ENCODE measurements around the gene ING1.
"Not testable (repeated sequence)": the region's sequence is repeated elsewhere in the genome, so short reads cannot be mapped to it uniquely, and the experiment has no call there.

Gene ING1

GRCh38 chr13:110695774-110696173 is 17.7 kb upstream of the ING1 start:
- DNase-seq (ENCODE audit: low spot score), result not testable (repeated sequence)

GRCh38 chr13:110696776-110697175 is 16.7 kb upstream of the ING1 start:
- DNase-seq (ENCODE audit: low spot score), result no peak

- no peak for DNase-seq (ENCODE audit: low spot score)
Measured at GRCh38 chr13:110697842-110698241, 15.7 kb upstream of the ING1 start.

- DNase-seq (ENCODE audit: low spot score), result no peak
Measured at GRCh38 chr13:110698689-110699088, 14.8 kb upstream of the ING1 start.

- DNase-seq (ENCODE audit: low spot score), result no peak
Measured at GRCh38 chr13:110699148-110700145, 14.1 kb upstream of the ING1 start.

GRCh38 chr13:110700186-110700585 is 13.3 kb upstream of the ING1 start:
- no peak for DNase-seq (ENCODE audit: low spot score)

- DNase-seq (ENCODE audit: low spot score), result no peak
Measured at GRCh38 chr13:110700641-110701040, 12.9 kb upstream of the ING1 start.

GRCh38 chr13:110701061-110701460 is 12.4 kb upstream of the ING1 start:
- not testable (repeated sequence) for DNase-seq (ENCODE audit: low spot score)

- no peak for DNase-seq (ENCODE audit: low spot score)
Measured at GRCh38 chr13:110702089-110702488, 11.4 kb upstream of the ING1 start.

- DNase-seq (ENCODE audit: low spot score), result no peak
Measured at GRCh38 chr13:110702591-110703526, 10.6 kb upstream of the ING1 start.

GRCh38 chr13:110705356-110705825 is 8.1 kb upstream of the ING1 start:
- DNase-seq (ENCODE audit: low spot score), result no peak

- DNase-seq (ENCODE audit: low spot score), result peak; percentile 98
Measured at GRCh38 chr13:110705826-110706569, 7.5 kb upstream of the ING1 start, which contains the start of gene CARS2. Gene CARS2, minus strand, starts transcription at chr13:110706116. Its CDS starts 23 bp downstream, at chr13:110706093.

GRCh38 chr13:110706570-110707372 is 6.7 kb upstream of the ING1 start:
- DNase-seq (ENCODE audit: low spot score), result no peak

- peak; percentile 87 for DNase-seq (ENCODE audit: low spot score)
Measured at GRCh38 chr13:110712081-110712848, 1.2 kb upstream of the ING1 start.

GRCh38 chr13:110712849-110713641 is 455 bp upstream of the ING1 start:
- peak; percentile 99 for DNase-seq (ENCODE audit: low spot score)

GRCh38 chr13:110713981-110714796 is 689 bp downstream of the ING1 start:
- peak; percentile 54 for DNase-seq (ENCODE audit: low spot score)

- DNase-seq (ENCODE audit: low spot score), result no peak
Measured at GRCh38 chr13:110714797-110715394, 1.4 kb downstream of the ING1 start.
